Neural crest cell (in vitro differentiated cells): ENCODE results near the gene LILRA6. TPM values are rescaled to one million over a fixed set of nuclear protein-coding genes. Genes with fewer than 3 reads are reported as not detected.
A peak's percentile ranks its signal among the peaks of the same experiment; 100 is the strongest.

ENCODE experiments used
- DNase-seq: peaks from one replicate; pipeline ENCODE4 v3.0.0; 2021; ENCODE audit warnings: low read depth, mixed read lengths, low spot score
- H3K27ac Mint-ChIP-seq: one replicate; pipeline ENCODE4 v1.8.0; 2021; ENCODE audit warnings: mild to moderate bottlenecking, mixed read lengths; ENCODE audit not compliant: unreplicated experiment
- H3K27me3 Mint-ChIP-seq: 2 replicates; pipeline ENCODE4 v1.8.0; 2021; ENCODE audit warnings: low read depth, mild to moderate bottlenecking, mixed read lengths
- H3K36me3 Mint-ChIP-seq: 2 replicates; pipeline ENCODE4 v1.8.0; 2021; ENCODE audit warnings: low read depth, mild to moderate bottlenecking, mixed read lengths
- H3K4me1 Mint-ChIP-seq: 2 replicates; pipeline ENCODE4 v1.8.0; 2021; ENCODE audit warnings: mixed read lengths
- H3K4me3 Mint-ChIP-seq: one replicate; pipeline ENCODE4 v1.8.0; 2021; ENCODE audit warnings: mild to moderate bottlenecking, mixed read lengths
- H3K9me3 Mint-ChIP-seq: 2 replicates; pipeline ENCODE4 v1.8.0; 2021; ENCODE audit warnings: mixed read lengths
- total RNA-seq: library from RNA; stranded (reverse); gene quantifications from 2 replicates; pipeline ENCODE4 v1.2.1, GENCODE V29; 2021
- TF ChIP-seq, protein P1 (sequence below): fragments of 200-600 bp; sonication (generic); conservative IDR thresholded peaks from 2 replicates; pipeline ENCODE4 v1.5.0; 2021; ENCODE audit warnings: antibody characterized with exemption, mild to moderate bottlenecking

Gene LILRA6
- total RNA-seq, 1 donor from 2014 or later = not detected

DNA sequence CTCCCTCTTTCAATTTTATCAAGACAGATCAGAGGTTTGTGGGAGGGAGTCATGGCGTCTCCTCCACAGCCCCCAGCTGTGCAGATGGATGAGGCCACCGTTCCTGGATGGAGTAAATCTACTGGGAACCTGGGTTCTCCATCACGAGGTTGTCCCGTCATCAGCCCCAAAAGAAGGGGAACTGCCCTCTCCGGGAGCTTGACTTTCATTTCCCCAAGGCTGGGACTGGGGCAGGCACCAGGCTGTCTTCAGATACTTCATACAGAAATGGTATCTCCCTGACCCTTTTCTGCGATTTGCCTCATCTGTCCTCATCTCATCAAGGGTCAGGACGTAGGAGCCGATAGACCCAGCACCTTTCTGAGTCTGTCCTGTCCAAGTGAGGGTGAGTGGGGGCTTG is 28.5 kb upstream of the LILRA6 start:
- H3K27ac Mint-ChIP-seq = no peak overlapping the region
- H3K36me3 Mint-ChIP-seq = no peaks in the 10 kb centered on the region
- DNase-seq = no peak
- TF ChIP-seq, protein P1, sequence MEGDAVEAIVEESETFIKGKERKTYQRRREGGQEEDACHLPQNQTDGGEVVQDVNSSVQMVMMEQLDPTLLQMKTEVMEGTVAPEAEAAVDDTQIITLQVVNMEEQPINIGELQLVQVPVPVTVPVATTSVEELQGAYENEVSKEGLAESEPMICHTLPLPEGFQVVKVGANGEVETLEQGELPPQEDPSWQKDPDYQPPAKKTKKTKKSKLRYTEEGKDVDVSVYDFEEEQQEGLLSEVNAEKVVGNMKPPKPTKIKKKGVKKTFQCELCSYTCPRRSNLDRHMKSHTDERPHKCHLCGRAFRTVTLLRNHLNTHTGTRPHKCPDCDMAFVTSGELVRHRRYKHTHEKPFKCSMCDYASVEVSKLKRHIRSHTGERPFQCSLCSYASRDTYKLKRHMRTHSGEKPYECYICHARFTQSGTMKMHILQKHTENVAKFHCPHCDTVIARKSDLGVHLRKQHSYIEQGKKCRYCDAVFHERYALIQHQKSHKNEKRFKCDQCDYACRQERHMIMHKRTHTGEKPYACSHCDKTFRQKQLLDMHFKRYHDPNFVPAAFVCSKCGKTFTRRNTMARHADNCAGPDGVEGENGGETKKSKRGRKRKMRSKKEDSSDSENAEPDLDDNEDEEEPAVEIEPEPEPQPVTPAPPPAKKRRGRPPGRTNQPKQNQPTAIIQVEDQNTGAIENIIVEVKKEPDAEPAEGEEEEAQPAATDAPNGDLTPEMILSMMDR = no peak
- peaks cover 62% of the 10 kb centered on the region for H3K27me3 Mint-ChIP-seq
- no peak overlapping the region for H3K4me3 Mint-ChIP-seq
- no peaks in the 10 kb centered on the region for H3K4me1 Mint-ChIP-seq
- H3K9me3 Mint-ChIP-seq = no peaks in the 10 kb centered on the region

DNA sequence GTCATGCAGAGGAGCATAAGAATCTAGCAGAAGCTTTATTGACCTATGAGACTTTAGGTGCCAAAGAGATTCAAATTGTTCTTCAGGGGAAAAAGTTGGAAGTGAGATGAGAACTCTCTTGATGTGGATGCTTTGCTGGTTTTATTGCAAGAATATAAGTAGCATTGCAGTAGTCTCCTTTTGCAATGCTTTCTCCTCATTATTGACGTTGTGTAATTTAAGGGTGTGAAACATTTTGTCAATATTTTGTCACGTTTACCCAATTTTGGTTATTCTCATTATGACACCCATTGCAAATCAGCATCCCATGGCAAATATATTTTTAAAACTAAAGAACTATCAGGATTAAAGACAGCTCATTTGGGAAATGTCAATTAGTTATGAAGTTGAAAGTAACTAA is 26.3 kb upstream of the LILRA6 start:
- no peak overlapping the region for H3K4me3 Mint-ChIP-seq
- peaks cover 3% of the 10 kb centered on the region for H3K4me1 Mint-ChIP-seq
- peaks cover 67% of the 10 kb centered on the region for H3K27me3 Mint-ChIP-seq
- no peak overlapping the region for H3K27ac Mint-ChIP-seq
- TF ChIP-seq, protein P1 = no peak
- DNase-seq = no peak
- no peaks in the 10 kb centered on the region for H3K36me3 Mint-ChIP-seq
- H3K9me3 Mint-ChIP-seq = no peaks in the 10 kb centered on the region

DNA sequence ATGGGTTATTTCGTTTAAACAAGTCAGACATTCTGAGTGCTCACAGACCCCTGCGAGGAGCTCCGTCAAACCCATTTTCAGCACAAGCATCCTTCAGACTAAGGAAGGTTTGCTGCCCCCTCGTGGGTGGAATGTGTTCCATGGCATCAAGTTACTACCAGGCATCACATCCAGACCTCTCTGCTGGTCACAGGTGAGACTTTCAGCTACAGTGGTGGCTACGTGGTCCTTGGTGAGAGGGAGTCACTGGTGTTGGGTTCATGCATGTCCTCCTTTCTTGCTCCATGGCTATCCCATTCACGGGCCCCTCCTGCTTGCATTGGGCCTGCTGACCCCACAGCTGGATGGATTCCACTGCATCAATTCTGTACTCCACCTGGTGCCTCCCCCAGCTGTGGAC is 23.5 kb upstream of the LILRA6 start:
- Mint-ChIP-seq H3K36me3 (no peaks in the 10 kb centered on the region), H3K4me1 (peaks cover 3% of the 10 kb centered on the region), H3K9me3 (no peaks in the 10 kb centered on the region), H3K27ac (no peak overlapping the region), H3K27me3 (peaks cover 45% of the 10 kb centered on the region), H3K4me3 (no peak overlapping the region)
- DNase-seq = peak; percentile 87
- TF ChIP-seq, protein P1 = peak; percentile 77

DNA sequence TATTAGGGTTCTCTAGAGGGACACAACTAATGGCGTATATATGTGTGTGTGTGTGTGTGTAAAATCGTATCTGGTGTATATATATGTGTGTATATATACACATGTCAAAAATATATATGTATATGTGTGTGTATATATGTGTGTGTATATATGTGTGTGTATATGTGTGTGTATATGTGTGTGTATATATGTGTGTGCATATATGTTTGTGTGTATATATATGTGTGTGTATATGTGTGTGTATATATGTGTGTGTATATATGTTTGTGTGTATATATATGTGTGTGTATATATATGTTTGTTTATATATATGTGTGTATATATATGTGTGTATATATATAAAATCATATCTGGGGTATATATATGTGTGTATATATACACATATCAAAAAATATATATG is 19.9 kb upstream of the LILRA6 start:
- peaks cover 3% of the 10 kb centered on the region for H3K4me1 Mint-ChIP-seq
- TF ChIP-seq, protein P1 = no peak

DNA sequence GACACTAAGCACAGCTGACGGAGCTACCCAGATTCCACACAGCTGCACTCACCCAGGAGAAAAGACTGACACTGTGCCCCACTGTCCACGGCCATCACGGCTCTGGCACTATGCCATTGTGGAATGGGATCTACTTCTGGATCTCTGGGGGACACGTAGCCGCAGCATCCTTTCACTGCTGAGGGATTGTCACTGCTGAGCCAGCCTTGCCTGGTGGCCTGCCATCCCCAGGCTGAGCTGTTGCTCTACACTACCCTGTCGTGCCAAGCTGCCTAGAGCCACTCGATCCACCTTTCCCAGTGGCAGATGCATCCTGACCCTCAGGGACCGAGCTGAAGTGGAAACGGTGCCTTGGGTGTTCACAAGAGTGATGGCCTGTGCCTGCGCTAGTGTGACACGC is 19.5 kb upstream of the LILRA6 start:
- Mint-ChIP-seq H3K4me1 (peaks cover 3% of the 10 kb centered on the region), H3K36me3 (no peaks in the 10 kb centered on the region), H3K27me3 (peaks cover 22% of the 10 kb centered on the region), H3K27ac (no peak overlapping the region), H3K9me3 (no peaks in the 10 kb centered on the region), H3K4me3 (no peak overlapping the region)
- no peak for DNase-seq
- TF ChIP-seq, protein P1 = no peak

More for the DNA sequence above, 19.9 kb upstream of the LILRA6 start:
- Mint-ChIP-seq H3K36me3 (no peaks in the 10 kb centered on the region), H3K4me3 (no peak overlapping the region), H3K27me3 (peaks cover 22% of the 10 kb centered on the region), H3K9me3 (no peaks in the 10 kb centered on the region), H3K27ac (no peak overlapping the region)
- DNase-seq = no peak

DNA sequence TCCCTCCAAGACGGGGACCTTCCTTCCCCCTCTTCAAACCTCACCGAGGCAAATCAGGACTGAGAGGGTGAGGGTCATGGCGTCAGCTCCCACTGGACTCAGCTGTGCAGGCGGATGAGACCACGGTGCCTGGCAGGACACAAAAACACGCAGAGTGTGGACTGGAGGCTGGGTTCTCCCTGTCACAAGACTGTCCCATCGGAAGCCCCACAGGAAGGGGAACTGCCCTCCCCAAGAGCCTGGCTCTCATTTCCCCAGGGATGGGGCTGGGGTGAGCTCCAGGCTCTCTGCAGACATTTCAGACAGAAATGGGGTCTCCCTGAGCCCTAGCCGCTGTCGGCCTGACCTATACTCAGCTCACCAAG is 14.5 kb upstream of the LILRA6 start, which contains the start of gene LILRB5:
Gene LILRB5, minus strand, starts transcription at position 158 of the 365 bp plus-strand sequence. Its CDS starts 80 bp downstream, at position 78.
- Mint-ChIP-seq H3K36me3 (no peaks in the 10 kb centered on the region), H3K9me3 (no peaks in the 10 kb centered on the region), H3K27me3 (peaks cover 9% of the 10 kb centered on the region), H3K4me3 (no peak within 1 kb of the TSS), H3K27ac (no peak within 1 kb of the TSS), H3K4me1 (no peaks in the 10 kb centered on the region)
- no peak for DNase-seq
- TF ChIP-seq, protein P1 = no peak
